ENCODE results near the gene BCAS2. TPM values are rescaled to one million over a fixed set of nuclear protein-coding genes. Genes with fewer than 3 reads are reported as not detected.

Gene BCAS2
- total RNA-seq, 1 experiment from 2014 or later = 30.7 TPM

DNA sequence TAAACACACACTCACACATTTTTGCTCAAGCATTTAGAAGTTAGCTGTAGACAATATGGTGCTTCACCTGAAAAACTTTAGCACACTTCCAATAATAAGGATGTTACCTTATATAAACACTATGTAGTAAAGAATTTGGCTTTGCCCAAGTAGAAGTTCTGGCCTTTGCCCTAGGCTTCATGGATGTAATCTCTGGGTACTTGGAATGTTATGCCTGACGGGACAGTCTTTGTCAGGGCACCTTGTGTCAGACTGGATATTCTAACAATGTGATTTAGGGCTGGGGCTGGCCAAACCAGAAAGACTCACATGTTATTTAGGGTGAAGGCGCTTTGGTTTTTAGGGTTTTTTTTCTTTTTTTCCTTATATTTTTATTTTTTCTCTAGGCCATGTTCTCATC, 35.6 kb downstream of the BCAS2 start:
- intact Hi-C loops (cut with micrococcal nuclease; ENCODE audit: unreplicated experiment) = no loop called here
- BruUV-seq (replicated peaks) = no TSS peak
- peaks cover 4% of the 10 kb centered on the region for H3K4me1 Mint-ChIP-seq (ENCODE audit: low read depth, unreplicated experiment)

DNA sequence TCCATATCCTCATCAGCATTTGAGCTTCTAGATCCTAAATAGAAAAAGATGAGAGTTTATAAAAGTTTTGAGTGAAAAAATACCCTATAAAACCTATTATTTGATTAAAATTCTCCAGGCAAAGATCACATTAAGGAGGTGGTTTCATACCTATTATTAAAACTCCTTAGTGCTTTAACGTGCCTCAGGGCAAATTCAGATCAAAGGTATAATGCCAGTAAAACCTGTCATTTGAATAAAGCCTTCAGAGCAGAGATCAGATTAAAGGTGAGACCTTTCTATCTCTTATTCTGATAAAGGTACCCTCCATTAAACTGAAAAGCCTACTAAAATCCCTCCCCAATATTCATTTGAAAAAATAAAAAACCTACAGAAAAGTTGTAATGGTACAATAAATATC, 36.1 kb downstream of the BCAS2 start:
- Mint-ChIP-seq H3K4me3 (ENCODE audit: low read depth, unreplicated experiment) (no peak overlapping the region), H3K9me3 (ENCODE audit: low read depth, unreplicated experiment) (no peaks in the 10 kb centered on the region), H3K27me3 (ENCODE audit: unreplicated experiment) (no peaks in the 10 kb centered on the region), H3K4me1 (ENCODE audit: low read depth, unreplicated experiment) (peaks cover 9% of the 10 kb centered on the region), H3K27ac (ENCODE audit: unreplicated experiment) (no peak overlapping the region), H3K36me3 (ENCODE audit: insufficient read depth, unreplicated experiment) (no peaks in the 10 kb centered on the region)
- no TSS peak for BruUV-seq (replicated peaks)
- no peak for DNase-seq
- CTCF ChIA-PET = no interaction called here
- intact Hi-C loops (cut with micrococcal nuclease; ENCODE audit: unreplicated experiment) = no loop called here
- TF ChIP-seq, protein P1, sequence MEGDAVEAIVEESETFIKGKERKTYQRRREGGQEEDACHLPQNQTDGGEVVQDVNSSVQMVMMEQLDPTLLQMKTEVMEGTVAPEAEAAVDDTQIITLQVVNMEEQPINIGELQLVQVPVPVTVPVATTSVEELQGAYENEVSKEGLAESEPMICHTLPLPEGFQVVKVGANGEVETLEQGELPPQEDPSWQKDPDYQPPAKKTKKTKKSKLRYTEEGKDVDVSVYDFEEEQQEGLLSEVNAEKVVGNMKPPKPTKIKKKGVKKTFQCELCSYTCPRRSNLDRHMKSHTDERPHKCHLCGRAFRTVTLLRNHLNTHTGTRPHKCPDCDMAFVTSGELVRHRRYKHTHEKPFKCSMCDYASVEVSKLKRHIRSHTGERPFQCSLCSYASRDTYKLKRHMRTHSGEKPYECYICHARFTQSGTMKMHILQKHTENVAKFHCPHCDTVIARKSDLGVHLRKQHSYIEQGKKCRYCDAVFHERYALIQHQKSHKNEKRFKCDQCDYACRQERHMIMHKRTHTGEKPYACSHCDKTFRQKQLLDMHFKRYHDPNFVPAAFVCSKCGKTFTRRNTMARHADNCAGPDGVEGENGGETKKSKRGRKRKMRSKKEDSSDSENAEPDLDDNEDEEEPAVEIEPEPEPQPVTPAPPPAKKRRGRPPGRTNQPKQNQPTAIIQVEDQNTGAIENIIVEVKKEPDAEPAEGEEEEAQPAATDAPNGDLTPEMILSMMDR (IDR thresholded peaks at IDR 0.05; ENCODE audit: unreplicated experiment) = no peak

More for the DNA sequence above, 35.6 kb downstream of the BCAS2 start:
- no peak overlapping the region for H3K4me3 Mint-ChIP-seq (ENCODE audit: low read depth, unreplicated experiment)
- no peaks in the 10 kb centered on the region for H3K9me3 Mint-ChIP-seq (ENCODE audit: low read depth, unreplicated experiment)
- CTCF ChIA-PET = no interaction called here
- DNase-seq = no peak
- H3K27me3 Mint-ChIP-seq (ENCODE audit: unreplicated experiment) = no peaks in the 10 kb centered on the region
- no peaks in the 10 kb centered on the region for H3K36me3 Mint-ChIP-seq (ENCODE audit: insufficient read depth, unreplicated experiment)
- no peak overlapping the region for H3K27ac Mint-ChIP-seq (ENCODE audit: unreplicated experiment)
- TF ChIP-seq, protein P1 (IDR thresholded peaks at IDR 0.05; ENCODE audit: unreplicated experiment) = no peak

DNA sequence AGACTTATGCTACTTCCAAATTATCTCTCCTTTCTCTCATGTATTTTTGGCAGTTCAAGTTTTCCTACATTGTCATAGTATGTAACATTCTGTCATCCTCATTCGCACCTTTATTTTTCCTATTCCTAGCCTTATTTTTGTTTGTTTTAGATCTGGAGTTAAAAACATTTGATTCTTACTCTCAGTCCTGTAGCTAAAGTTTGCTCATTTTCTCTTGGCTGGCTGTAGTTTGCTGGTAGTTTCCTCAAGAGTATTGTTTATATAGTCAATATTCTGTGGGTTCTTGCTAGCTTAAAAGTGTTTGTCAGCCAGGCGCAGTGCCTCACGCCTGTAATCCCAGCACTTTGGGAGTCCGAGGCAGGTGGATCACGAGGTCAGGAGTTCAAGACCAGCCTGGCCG, 40.6 kb downstream of the BCAS2 start:
- TF ChIP-seq, protein P1 (IDR thresholded peaks at IDR 0.05; ENCODE audit: unreplicated experiment) = no peak
- no peak for DNase-seq
- no peaks in the 10 kb centered on the region for H3K36me3 Mint-ChIP-seq (ENCODE audit: insufficient read depth, unreplicated experiment)
- H3K4me3 Mint-ChIP-seq (ENCODE audit: low read depth, unreplicated experiment) = peak overlapping the region; percentile 25
- BruUV-seq (replicated peaks) = no TSS peak
- intact Hi-C loops (cut with micrococcal nuclease; ENCODE audit: unreplicated experiment) = no loop called here
- peaks cover 22% of the 10 kb centered on the region for H3K4me1 Mint-ChIP-seq (ENCODE audit: low read depth, unreplicated experiment)
- no peaks in the 10 kb centered on the region for H3K27me3 Mint-ChIP-seq (ENCODE audit: unreplicated experiment)
- H3K9me3 Mint-ChIP-seq (ENCODE audit: low read depth, unreplicated experiment) = no peaks in the 10 kb centered on the region
- H3K27ac Mint-ChIP-seq (ENCODE audit: unreplicated experiment) = peak overlapping the region; percentile 52
- CTCF ChIA-PET = no interaction called here

DNA sequence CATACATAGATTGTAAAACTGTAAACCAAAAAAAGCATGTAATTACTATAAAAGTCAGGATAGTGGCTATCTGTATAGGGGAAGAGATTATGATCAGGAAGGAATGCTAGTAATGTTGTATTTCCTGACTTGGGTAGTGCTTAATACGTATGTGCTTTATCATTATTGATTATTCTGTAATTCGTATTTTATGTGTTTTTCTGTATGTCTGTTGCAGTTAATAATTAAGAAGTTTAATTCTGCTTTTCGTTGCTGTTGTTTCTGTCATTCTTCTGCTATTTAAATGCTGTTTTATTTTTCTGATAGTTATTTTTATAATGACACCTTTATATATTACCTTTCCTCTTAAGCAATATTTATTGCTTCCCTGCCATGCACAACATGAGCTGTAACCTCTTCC, 41.1 kb downstream of the BCAS2 start:
- CTCF ChIA-PET = no interaction called here
- Mint-ChIP-seq H3K36me3 (ENCODE audit: insufficient read depth, unreplicated experiment) (no peaks in the 10 kb centered on the region), H3K4me1 (ENCODE audit: low read depth, unreplicated experiment) (peaks cover 22% of the 10 kb centered on the region), H3K4me3 (ENCODE audit: low read depth, unreplicated experiment) (peak overlapping the region; percentile 25), H3K27ac (ENCODE audit: unreplicated experiment) (peak overlapping the region; percentile 52), H3K9me3 (ENCODE audit: low read depth, unreplicated experiment) (no peaks in the 10 kb centered on the region), H3K27me3 (ENCODE audit: unreplicated experiment) (no peaks in the 10 kb centered on the region)
- DNase-seq = no peak
- TF ChIP-seq, protein P1 (IDR thresholded peaks at IDR 0.05; ENCODE audit: unreplicated experiment) = no peak
- BruUV-seq (replicated peaks) = no TSS peak
- intact Hi-C loops (cut with micrococcal nuclease; ENCODE audit: unreplicated experiment) = no loop called here
